ENCODE results near the gene PLD4.
"Not testable (repeated sequence)": the region's sequence is repeated elsewhere in the genome, so short reads cannot be mapped to it uniquely, and the experiment has no call there.

DNA sequence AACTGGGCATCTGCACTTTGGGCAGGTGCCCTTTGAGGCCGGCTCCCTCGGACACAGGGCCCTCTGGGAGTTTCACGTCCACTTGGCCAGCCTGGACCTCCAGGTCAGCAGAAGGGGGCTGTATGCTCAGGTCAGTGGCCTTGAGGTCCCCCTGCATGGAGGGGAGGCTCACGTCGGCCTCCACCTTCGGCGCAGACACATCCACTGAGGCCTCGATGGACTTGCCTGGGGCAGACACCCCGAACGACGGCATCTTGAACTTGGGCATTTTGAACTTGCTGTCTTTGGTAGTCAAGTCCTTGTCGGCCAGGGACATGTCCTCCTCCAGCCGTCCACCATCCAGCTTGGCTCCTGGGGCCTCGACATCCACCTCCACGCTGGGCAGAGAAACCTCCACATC lies 26.0 kb downstream of the PLD4 start:
- TF ChIP-seq, protein P1, sequence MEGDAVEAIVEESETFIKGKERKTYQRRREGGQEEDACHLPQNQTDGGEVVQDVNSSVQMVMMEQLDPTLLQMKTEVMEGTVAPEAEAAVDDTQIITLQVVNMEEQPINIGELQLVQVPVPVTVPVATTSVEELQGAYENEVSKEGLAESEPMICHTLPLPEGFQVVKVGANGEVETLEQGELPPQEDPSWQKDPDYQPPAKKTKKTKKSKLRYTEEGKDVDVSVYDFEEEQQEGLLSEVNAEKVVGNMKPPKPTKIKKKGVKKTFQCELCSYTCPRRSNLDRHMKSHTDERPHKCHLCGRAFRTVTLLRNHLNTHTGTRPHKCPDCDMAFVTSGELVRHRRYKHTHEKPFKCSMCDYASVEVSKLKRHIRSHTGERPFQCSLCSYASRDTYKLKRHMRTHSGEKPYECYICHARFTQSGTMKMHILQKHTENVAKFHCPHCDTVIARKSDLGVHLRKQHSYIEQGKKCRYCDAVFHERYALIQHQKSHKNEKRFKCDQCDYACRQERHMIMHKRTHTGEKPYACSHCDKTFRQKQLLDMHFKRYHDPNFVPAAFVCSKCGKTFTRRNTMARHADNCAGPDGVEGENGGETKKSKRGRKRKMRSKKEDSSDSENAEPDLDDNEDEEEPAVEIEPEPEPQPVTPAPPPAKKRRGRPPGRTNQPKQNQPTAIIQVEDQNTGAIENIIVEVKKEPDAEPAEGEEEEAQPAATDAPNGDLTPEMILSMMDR (IDR thresholded peaks at IDR 0.05): not testable (repeated sequence)
- TF ChIP-seq POLR2A (IDR thresholded peaks at IDR 0.05): not testable (repeated sequence)

Data from body of pancreas (tissue), 4 donors.